ENCODE results near the gene HOXC12.

The HOXC12 gene

DNA sequence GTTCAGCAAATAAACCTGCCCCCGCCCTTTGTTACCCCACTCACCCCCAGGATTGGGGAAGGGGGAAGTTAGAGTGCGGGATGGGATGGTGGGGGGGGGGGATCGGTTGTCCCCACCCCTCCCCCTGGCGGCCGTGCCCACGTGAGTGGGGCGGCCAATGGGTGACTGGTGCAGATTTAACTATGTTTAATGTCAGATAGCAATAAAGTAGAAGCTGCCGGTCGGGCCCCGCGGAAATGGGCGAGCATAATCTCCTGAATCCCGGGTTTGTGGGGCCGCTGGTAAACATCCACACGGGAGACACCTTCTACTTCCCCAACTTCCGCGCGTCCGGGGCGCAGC is at the start of gene HOXC12:
Gene HOXC12, plus strand, starts transcription at position 210 of the 342 bp plus-strand sequence. Its CDS starts 27 bp downstream, at position 237.
- H3K4me3 ChIP-seq (ENCODE audit: low read depth, low read length): no peak within 1 kb of the TSS
- no peak for TF ChIP-seq CTCF (IDR thresholded peaks at IDR 0.05; ENCODE audit: insufficient read depth, low read depth, low read length, missing control alignments)
- no peak for DNase-seq (ENCODE audit: low read depth)

GRCh38 chr12:53907103-53907502 is 47.6 kb upstream of the HOXC12 start:
- no peak for TF ChIP-seq CTCF (IDR thresholded peaks at IDR 0.05; ENCODE audit: insufficient read depth, low read depth, low read length, missing control alignments)
- no peak overlapping the region for H3K4me3 ChIP-seq (ENCODE audit: low read depth, low read length)
- DNase-seq (ENCODE audit: low read depth): no peak

DNA sequence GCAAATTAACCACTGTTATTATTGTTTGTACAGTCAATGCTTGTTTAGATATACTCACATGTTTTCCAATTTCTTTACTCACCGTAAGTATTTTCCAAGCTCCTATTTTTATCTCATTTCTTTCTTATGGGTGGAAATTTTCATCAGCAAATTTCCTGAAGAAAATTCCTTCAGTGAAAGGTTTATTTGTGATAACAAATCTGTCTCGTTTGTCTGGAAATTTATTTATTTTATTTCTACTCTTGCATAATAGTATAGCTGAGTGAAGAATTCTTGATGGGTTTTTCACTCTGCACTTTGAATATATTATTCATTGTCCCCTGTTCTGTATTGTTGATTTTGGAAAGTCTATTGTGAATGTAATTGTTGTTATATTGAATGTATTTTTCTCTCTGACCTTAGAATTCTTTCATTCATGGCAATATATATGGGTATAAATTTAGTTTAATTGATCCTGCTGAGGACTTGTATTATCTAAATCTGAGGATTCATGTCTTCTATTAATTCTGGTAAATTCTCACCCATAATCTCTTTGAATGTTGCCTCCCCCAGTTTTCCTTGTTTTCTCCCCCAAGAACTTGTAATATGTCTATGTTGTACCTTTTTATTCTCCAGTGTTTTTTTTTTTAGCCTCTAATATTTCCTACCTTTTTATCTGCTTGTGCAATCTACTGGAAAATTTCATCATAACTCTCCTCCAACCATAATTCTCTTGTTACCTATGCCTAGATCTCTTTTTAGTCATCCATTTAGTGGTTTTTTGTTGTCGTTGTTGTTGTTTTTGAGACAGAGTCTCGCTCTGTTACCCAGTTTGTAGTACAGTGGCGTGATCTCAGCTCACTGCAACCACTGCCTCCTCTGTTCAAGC is 37.7 kb upstream of the HOXC12 start:
- TF ChIP-seq CTCF (IDR thresholded peaks at IDR 0.05; ENCODE audit: insufficient read depth, low read depth, low read length, missing control alignments): no peak
- no peak for DNase-seq (ENCODE audit: low read depth)

GRCh38 chr12:53924521-53925405 is 29.9 kb upstream of the HOXC12 start:
- no peak overlapping the region for H3K4me3 ChIP-seq (ENCODE audit: low read depth, low read length)
- DNase-seq (ENCODE audit: low read depth): no peak
- no peak for TF ChIP-seq CTCF (IDR thresholded peaks at IDR 0.05; ENCODE audit: insufficient read depth, low read depth, low read length, missing control alignments)

More for the DNA sequence above, 37.7 kb upstream of the HOXC12 start:
- H3K4me3 ChIP-seq (ENCODE audit: low read depth, low read length): no peak overlapping the region

- no peak overlapping the region for H3K4me3 ChIP-seq (ENCODE audit: low read depth, low read length)
- no peak for DNase-seq (ENCODE audit: low read depth)
- no peak for TF ChIP-seq CTCF (IDR thresholded peaks at IDR 0.05; ENCODE audit: insufficient read depth, low read depth, low read length, missing control alignments)
Observed at GRCh38 chr12:53927220-53928029, 27.3 kb upstream of the HOXC12 start.

DNA sequence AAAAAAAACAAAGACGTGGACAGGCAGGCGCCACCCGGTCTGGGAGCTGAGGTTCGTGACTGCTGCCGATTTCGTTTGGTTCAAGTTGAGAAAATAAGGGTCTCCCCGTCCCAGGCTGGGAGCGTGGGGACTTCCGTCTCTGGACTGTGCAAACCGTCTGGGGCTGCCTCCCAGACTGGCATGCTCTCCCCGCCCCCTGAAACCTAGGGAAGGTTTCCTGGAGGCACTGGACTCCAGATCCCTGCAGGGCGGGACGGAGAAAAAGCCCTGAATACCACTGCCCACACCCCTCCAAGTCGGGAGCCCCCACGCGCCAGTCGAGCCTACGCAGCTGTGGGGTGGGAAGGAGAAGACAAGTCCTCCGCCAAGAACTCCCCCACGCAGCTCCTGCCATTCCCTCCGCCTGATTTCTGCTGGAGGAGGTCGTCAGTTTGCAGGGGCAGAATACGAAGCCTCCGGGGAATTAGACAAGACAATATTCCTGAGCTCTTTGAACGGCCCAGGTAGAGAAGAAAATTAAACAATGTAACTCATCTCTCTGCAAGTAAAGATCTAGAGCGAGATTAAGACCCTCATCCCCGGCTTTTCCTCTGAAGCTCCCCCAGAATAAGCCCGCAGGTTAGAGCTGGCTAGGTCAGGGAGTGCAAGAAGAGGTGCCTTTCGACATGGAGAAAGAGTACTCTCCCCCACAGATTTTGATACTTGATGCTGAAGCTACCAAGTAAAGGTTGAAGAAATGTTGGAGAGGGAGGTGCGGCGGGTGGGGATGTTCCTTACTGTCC is 26.5 kb upstream of the HOXC12 start:
- no peak overlapping the region for H3K4me3 ChIP-seq (ENCODE audit: low read depth, low read length)
- TF ChIP-seq CTCF (IDR thresholded peaks at IDR 0.05; ENCODE audit: insufficient read depth, low read depth, low read length, missing control alignments): no peak
- no peak for DNase-seq (ENCODE audit: low read depth)

Data from GM12865 (cell line).